ENCODE results near the gene HCRTR2. TPM values are rescaled to one million over a fixed set of nuclear protein-coding genes. Genes with fewer than 3 reads are reported as not detected.
"Not testable (repeated sequence)": the region's sequence is repeated elsewhere in the genome, so short reads cannot be mapped to it uniquely, and the experiment has no call there.

The HCRTR2 gene
- total RNA-seq, 4 donors from 2014 or later: not detected

GRCh38 chr6:55212156-55212555 lies 37.8 kb downstream of the HCRTR2 start:
- Histone ChIP-seq H3K4me1 (no peaks in the 10 kb centered on the region), H3K4me3 (replicated peaks in 1 of 3) (no peak overlapping the region), H3K27me3 (no peaks in the 10 kb centered on the region), H3K27ac (no peak overlapping the region), H3K36me3 (no peaks in the 10 kb centered on the region), H3K9me3 (no peaks in the 10 kb centered on the region)
- no peak for TF ChIP-seq CTCF (IDR thresholded peaks at IDR 0.05)
- TF ChIP-seq POLR2A (IDR thresholded peaks at IDR 0.05): no peak
- DNase-seq: no peak
- WGBS, 2 donors: 64 to 81% methylated on average over 2 of the region's 2 CpGs
- intact Hi-C loops (cut with DNase I): no loop called here

GRCh38 chr6:55220961-55221360 lies 46.6 kb downstream of the HCRTR2 start:
- H3K27me3 ChIP-seq: no peaks in the 10 kb centered on the region
- no peak overlapping the region for H3K4me3 ChIP-seq (replicated peaks in 1 of 3)
- intact Hi-C loops (cut with DNase I): no loop called here
- H3K27ac ChIP-seq: no peak overlapping the region
- WGBS, 2 donors: 88 to 91% methylated on average over 3 of the region's 3 CpGs
- no peak for DNase-seq
- H3K36me3 ChIP-seq: no peaks in the 10 kb centered on the region
- H3K4me1 ChIP-seq: no peaks in the 10 kb centered on the region
- TF ChIP-seq POLR2A (IDR thresholded peaks at IDR 0.05): no peak
- H3K9me3 ChIP-seq: no peaks in the 10 kb centered on the region

GRCh38 chr6:55227862-55228261 lies 53.5 kb downstream of the HCRTR2 start:
- intact Hi-C loops (cut with DNase I): no loop called here
- no peak for TF ChIP-seq POLR2A (IDR thresholded peaks at IDR 0.05)
- no peak for TF ChIP-seq CTCF (IDR thresholded peaks at IDR 0.05)
- Histone ChIP-seq H3K27me3 (no peaks in the 10 kb centered on the region), H3K9me3 (no peaks in the 10 kb centered on the region), H3K27ac (no peak overlapping the region), H3K4me1 (no peaks in the 10 kb centered on the region), H3K4me3 (replicated peaks in 1 of 3) (no peak overlapping the region), H3K36me3 (no peaks in the 10 kb centered on the region)
- WGBS, 2 donors: 63 to 94% methylated on average over 2 of the region's 2 CpGs
- no peak for DNase-seq

GRCh38 chr6:55239099-55239498 lies 64.8 kb downstream of the HCRTR2 start:
- intact Hi-C loops (cut with DNase I): no loop called here
- WGBS, 2 donors: 47 to 48% methylated on average over 1 of the region's 1 CpG
- no peaks in the 10 kb centered on the region for H3K27me3 ChIP-seq
- no peaks in the 10 kb centered on the region for H3K36me3 ChIP-seq
- no peak overlapping the region for H3K27ac ChIP-seq
- H3K4me1 ChIP-seq: peaks cover 0 to 4% of the 10 kb centered on the region in 2 donors
- H3K4me3 ChIP-seq (replicated peaks in 1 of 3): no peak overlapping the region
- no peak for TF ChIP-seq CTCF (IDR thresholded peaks at IDR 0.05)
- no peak for TF ChIP-seq POLR2A (IDR thresholded peaks at IDR 0.05)
- peak; percentile 62 to 73 for DNase-seq
- no peaks in the 10 kb centered on the region for H3K9me3 ChIP-seq

GRCh38 chr6:55240975-55241605 lies 66.8 kb downstream of the HCRTR2 start:
- TF ChIP-seq CTCF (IDR thresholded peaks at IDR 0.05): peak in 4 of 6 experiments; percentile 42 to 68 (median 58)
- H3K4me1 ChIP-seq; DNase-seq; intact Hi-C loops (cut with DNase I); H3K27me3 ChIP-seq; H3K9me3 ChIP-seq; H3K4me3 ChIP-seq (replicated peaks in 1 of 3); H3K27ac ChIP-seq; H3K36me3 ChIP-seq: not testable (repeated sequence)
- 52 to 55% methylated on average over 6 of the region's 6 CpGs for WGBS, 2 donors
